DMS 273 (cell line): Measurements from ENCODE around the gene SYNC.
"Not testable (repeated sequence)": the region's sequence is repeated elsewhere in the genome, so short reads cannot be mapped to it uniquely, and the experiment has no call there.

Experiments used
- DNase-seq: peaks from one replicate; lab custom pipeline; 2025; ENCODE audit not compliant: unreplicated experiment; lab: John Stamatoyannopoulos, UW

The SYNC gene

GRCh38 chr1:32695098-32695904 is 7.3 kb downstream of the SYNC start:
- no peak for DNase-seq

- DNase-seq: no peak
Measured at GRCh38 chr1:32693455-32694174, 9.0 kb downstream of the SYNC start.

GRCh38 chr1:32686387-32686786 is 16.2 kb downstream of the SYNC start:
- no peak for DNase-seq

GRCh38 chr1:32685498-32685897 is 17.1 kb downstream of the SYNC start:
- no peak for DNase-seq

- peak; percentile 33 for DNase-seq
Measured at GRCh38 chr1:32684167-32684811, 18.3 kb downstream of the SYNC start.

GRCh38 chr1:32683397-32683796 is 19.2 kb downstream of the SYNC start:
- DNase-seq: no peak

- no peak for DNase-seq
Measured at GRCh38 chr1:32681999-32682398, 20.6 kb downstream of the SYNC start.

- no peak for DNase-seq
Measured at GRCh38 chr1:32681509-32681908, 21.1 kb downstream of the SYNC start.

DNA sequence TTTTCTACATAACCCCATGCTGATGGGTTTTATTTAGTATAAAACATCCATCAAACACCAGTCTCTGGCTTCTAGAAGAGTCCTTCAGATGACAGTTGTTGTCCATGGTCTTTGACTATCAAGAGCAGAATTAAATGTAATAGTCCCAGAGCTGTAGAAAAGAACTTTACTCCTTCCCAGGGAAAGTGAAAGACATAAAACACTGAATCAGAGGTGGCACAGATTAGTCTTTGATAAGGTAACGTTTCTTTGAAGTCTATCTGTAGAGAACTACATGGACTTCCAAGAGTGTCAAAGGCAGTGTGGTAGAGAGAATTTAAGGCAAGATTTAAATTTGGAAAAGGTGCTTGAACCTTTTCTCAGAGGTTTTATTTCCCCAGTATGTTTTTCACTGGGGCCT is 21.9 kb downstream of the SYNC start:
- no peak for DNase-seq

DNA sequence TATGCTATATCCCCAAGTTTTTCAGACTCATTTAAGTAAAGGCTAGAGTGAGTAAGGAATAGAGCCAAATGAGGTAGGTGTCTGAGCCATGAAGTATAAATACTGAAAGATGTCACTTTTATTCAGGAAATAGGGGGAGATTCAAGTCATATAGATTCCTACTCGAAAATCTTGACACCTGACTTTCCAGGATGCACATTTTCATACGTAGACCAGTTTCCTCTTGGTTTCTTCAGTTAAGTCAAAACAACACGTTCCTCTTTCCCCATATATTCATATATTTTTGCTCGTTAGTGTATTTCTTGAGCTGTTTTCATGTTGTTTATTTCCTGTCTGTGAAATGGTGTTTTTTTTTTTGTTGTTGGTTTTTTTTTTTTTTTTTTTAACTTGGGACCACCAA is 22.6 kb downstream of the SYNC start:
- DNase-seq: not testable (repeated sequence)

- no peak for DNase-seq
Measured at GRCh38 chr1:32676945-32677344, 25.6 kb downstream of the SYNC start.

DNA sequence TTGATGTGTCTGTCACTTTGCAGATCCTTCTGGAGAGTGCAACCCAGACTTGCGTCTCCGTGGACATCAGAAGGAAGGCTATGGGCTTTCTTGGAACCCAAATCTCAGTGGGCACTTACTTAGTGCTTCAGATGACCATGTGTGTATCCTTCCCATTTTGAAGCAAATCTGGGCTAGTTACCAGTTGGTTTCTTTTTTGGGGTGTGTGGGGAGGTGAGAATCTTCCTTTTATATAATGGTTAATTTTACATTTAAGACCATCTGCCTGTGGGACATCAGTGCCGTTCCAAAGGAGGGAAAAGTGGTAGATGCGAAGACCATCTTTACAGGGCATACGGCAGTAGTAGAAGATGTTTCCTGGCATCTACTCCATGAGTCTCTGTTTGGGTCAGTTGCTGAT is 33.9 kb downstream of the SYNC start:
- DNase-seq: not testable (repeated sequence)

DNA sequence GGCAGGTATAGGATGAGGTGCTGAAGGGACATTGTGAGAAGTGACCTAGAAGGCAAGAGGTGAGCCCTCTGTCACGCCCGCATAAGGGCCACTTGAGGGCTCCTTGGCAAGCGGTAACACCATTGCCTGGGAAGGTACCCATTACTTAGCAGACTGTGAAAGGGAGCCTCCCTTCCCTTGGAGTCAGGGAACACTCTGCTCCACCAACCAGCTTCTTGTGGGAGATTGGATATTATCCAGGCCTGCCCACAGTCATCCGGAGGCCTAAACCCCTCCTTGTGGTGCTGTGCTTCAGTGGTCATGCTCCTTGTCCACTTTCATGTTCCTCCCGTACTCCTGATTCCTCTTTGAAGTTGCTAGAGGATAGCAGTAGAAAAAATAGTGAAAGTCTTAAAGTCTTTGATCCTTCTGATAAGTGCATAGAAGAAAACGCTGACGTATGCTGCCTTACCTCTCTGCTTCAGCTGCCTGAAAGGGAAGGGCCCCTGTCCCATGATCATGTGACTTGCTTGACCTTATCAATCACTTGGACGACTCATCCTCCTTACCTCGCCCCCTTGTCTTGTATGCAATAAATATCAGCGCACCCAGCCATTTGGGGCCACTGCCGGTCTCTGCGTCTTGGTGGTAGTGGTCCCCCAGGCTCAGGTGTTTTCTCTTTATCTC is 35.5 kb downstream of the SYNC start:
- DNase-seq: no peak

- DNase-seq: no peak
Measured at GRCh38 chr1:32665915-32666314, 36.7 kb downstream of the SYNC start.

DNA sequence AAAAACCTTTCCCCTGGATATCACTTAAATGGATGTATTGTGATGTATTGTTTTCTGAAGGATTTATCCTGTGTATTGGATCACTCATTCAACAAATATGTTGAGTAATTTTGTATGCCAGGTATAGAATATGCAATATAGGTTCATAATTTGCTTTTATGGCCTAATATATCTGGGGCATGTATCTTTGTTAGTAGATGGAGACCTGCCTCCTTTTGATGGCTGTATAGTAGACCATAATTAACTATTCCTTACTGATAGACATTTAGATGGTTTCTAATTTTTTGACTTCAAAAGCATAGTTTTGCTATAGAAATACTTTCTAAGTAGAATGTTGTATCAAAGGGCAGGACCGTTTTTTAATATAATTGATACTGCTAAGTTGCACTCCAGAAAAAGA is 43.0 kb downstream of the SYNC start:
- no peak for DNase-seq

- no peak for DNase-seq
Measured at GRCh38 chr1:32652244-32652962, 50.2 kb downstream of the SYNC start.

DNA sequence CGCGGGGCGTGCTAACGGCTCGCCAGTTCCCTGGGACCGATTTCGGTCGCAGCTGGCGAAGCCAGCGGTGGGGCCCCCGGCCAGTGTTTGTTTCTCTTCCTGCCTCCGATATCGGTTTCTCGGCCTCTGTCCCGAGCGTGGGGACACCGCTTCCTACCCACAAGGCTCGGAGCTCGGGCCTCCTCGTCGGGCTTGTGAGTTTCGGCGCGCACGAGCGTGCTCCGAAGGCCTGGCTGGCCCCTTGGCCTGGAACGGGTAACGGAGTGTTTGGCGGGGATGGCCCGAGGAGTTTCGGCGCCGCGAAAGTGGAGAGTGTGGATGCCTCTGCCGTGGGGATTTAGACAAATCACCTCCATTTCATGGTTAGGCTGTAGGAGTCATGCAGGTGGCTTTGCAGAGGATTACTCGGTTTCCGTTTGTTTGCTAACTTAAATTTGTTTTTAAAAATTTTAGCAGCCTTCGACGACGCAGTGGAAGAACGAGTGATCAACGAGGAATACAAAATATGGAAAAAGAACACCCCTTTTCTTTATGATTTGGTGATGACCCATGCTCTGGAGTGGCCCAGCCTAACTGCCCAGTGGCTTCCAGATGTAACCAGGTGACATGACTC is 51.0 kb downstream of the SYNC start:
- peak; percentile 85 for DNase-seq

DNA sequence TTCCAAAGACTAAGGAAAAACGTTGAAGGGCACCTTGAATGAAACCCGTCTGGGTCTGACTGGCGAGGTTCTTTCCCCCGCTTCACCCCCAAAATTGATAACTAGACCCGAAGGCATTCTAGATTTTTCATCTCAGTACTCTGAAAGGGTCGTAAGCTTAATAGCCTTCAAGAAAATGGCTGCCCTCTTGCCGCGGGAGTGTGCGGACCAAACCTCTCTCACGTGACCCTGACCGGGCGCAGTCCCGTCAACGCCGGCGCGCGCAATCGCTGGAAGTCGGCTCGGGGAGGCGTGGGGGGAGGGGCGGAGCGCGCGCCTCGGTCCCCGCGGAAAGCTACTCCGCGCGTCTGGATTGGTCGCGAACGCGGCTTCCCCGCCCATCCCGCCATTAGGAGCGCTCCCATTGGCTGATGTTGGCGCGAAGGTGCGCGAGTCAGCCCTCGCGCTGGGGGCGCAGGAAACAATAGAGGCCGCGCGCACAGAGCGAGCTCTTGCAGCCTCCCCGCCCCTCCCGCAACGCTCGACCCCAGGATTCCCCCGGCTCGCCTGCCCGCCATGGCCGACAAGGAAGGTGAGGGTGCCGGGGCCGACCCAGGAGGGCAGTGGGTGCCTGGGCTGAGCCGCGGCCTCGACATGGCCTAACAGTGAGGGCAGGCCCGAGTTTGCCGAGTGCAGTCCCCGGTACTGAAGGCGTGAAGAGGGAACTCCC is 51.7 kb downstream of the SYNC start, which contains the start of gene RBBP4:
Gene RBBP4 (plus strand): TSS at position 457 of the 709 bp plus-strand sequence. CDS start 99 bp downstream, at position 556.
- peak; percentile 99 for DNase-seq

DNA sequence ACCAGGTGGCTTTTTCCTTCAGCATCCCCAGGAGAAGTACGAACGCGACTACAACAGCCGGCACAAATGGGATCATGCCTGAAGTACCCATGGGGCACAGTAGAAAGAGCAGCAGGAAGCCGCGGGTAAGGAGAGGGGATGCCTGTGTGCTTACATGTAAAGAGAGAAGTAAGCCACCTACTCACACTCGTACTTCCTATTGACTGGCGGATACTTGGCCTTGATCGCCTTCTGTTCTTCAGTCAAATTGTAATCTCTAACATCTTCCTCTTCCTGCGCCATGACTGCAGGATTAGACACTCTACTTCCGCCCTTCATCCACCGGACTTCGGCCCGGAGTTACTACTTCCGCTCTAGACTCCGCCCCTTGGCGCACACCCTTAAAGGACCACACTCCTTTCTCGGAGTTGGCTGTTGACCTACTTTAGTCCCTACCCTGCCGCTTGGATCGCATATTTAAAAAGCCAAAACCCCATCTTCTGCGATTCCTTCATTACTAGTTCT is 52.3 kb downstream of the SYNC start, which contains the start of gene ZBTB8OS:
Gene ZBTB8OS (minus strand): TSS at position 303 of the 504 bp plus-strand sequence. CDS start 21 bp downstream, at position 282.
- DNase-seq: peak; percentile 98
